HL-60 (cell line): ENCODE measurements around the gene IGFBP7.

Experiments
- GABPA ChIP-seq: IDR thresholded peaks from 2 replicates; pipeline ENCODE4 v1.6.1; 2012; ENCODE audit warnings: low read depth
- POLR2AphosphoS5 ChIP-seq: IDR thresholded peaks from 2 replicates; pipeline ENCODE4 v1.6.1; 2012; ENCODE audit warnings: low read depth
- REST ChIP-seq: IDR thresholded peaks from 2 replicates; pipeline ENCODE4 v1.6.1; 2012; ENCODE audit warnings: low read depth; ENCODE audit not compliant: insufficient replicate concordance
- TF ChIP-seq, protein P1 (sequence below): IDR thresholded peaks from one replicate; pipeline ENCODE4 v1.5.1; 2011; ENCODE audit warnings: low read length, control low read depth, inconsistent platforms; ENCODE audit not compliant: insufficient read depth

DNA sequence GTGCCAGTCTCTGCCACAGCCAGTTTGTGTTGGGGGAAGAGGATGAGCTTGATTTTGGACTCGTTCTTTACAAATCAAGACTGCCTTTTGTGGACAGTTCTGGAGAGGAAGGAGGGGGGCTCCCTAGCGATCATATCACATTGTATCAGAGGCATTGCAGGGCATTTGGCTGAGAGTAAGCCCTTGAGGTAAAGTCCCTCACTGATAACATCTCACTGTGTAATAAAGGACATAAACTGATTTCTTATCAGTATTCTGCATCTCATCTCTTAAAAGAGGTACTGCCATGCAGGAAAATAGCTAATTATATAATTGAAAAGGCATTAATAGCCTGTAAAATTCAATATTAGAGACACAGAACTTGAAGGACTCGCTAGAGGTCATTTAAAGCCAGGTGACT is 6.1 kb upstream of the IGFBP7 start:
- TF ChIP-seq, protein P1, sequence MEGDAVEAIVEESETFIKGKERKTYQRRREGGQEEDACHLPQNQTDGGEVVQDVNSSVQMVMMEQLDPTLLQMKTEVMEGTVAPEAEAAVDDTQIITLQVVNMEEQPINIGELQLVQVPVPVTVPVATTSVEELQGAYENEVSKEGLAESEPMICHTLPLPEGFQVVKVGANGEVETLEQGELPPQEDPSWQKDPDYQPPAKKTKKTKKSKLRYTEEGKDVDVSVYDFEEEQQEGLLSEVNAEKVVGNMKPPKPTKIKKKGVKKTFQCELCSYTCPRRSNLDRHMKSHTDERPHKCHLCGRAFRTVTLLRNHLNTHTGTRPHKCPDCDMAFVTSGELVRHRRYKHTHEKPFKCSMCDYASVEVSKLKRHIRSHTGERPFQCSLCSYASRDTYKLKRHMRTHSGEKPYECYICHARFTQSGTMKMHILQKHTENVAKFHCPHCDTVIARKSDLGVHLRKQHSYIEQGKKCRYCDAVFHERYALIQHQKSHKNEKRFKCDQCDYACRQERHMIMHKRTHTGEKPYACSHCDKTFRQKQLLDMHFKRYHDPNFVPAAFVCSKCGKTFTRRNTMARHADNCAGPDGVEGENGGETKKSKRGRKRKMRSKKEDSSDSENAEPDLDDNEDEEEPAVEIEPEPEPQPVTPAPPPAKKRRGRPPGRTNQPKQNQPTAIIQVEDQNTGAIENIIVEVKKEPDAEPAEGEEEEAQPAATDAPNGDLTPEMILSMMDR = no peak
- TF ChIP-seq GABPA (no peak), REST (no peak), POLR2AphosphoS5 (no peak)
